Caco-2 (cell line): ENCODE measurements around the gene LMAN1L. TPM values are rescaled to one million over a fixed set of nuclear protein-coding genes. Genes with fewer than 3 reads are reported as not detected.
A peak's percentile ranks its signal among the peaks of the same experiment; 100 is the strongest.

Experiments used
- BruUV-seq: library from RNA; stranded (reverse); fragments of 400-500 nt; replicated peaks from 2 replicates; lab custom pipeline; 2021; lab: Mats Ljungman, UMichigan
- CTCF ChIA-PET: fragments of 300-600 bp; sonication (Branson Sonifier 250); formaldehyde crosslinking; loops from one replicate; lab custom pipeline; 2022; ENCODE audit warnings: antibody characterized with exemption; lab: Charles Lee
- POLR2A ChIA-PET: fragments of 300-600 bp; sonication (Branson Sonifier 250); formaldehyde crosslinking; loops from one replicate; lab custom pipeline; 2022; ENCODE audit warnings: antibody characterized with exemption; lab: Charles Lee
- DNase-seq, 2 experiments: peaks; one replicate each; pipeline versions ENCODE4 v3.0.0 to v3.0.0-alpha.2; 2020 to 2022
- H3K27me3 ChIP-seq: replicated peaks from 2 replicates; pipeline ENCODE4 v1.6.0; 2011; ENCODE audit warnings: low read length; ENCODE audit not compliant: control insufficient read depth, insufficient read depth
- H3K36me3 ChIP-seq: 2 replicates; pipeline ENCODE4 v1.5.1; 2011; ENCODE audit warnings: low read length; ENCODE audit not compliant: control insufficient read depth, insufficient read depth
- H3K4me1 ChIP-seq: fragments of 250-450 bp; sonication (Bioruptor Pico); 2 replicates; pipeline ENCODE4 v1.5.1; 2020; ENCODE audit warnings: mild to moderate bottlenecking
- H3K4me3 ChIP-seq: 2 replicates; pipeline ENCODE4 v1.5.1; 2011; ENCODE audit warnings: low read depth, mild to moderate bottlenecking, control low read depth, low read length
- H3K9me3 ChIP-seq: fragments of 250-450 bp; sonication (Bioruptor Pico); 2 replicates; pipeline ENCODE4 v1.5.1; 2020; ENCODE audit warnings: mild to moderate bottlenecking, moderate library complexity
- H3K27ac Mint-ChIP-seq: one replicate; pipeline ENCODE4 v1.8.0; 2022; ENCODE audit warnings: mixed read lengths; ENCODE audit not compliant: unreplicated experiment
- H3K27me3 Mint-ChIP-seq: one replicate; pipeline ENCODE4 v1.8.0; 2022; ENCODE audit warnings: mixed read lengths; ENCODE audit not compliant: insufficient read depth, unreplicated experiment
- H3K36me3 Mint-ChIP-seq: one replicate; pipeline ENCODE4 v1.8.0; 2022; ENCODE audit warnings: mild to moderate bottlenecking, mixed read lengths; ENCODE audit not compliant: insufficient read depth, unreplicated experiment
- H3K4me1 Mint-ChIP-seq: one replicate; pipeline ENCODE4 v1.8.0; 2022; ENCODE audit warnings: low read depth, mixed read lengths; ENCODE audit not compliant: unreplicated experiment
- H3K4me3 Mint-ChIP-seq: one replicate; pipeline ENCODE4 v1.8.0; 2022; ENCODE audit warnings: mild to moderate bottlenecking, moderate library complexity, mixed read lengths; ENCODE audit not compliant: unreplicated experiment
- H3K9me3 Mint-ChIP-seq: one replicate; pipeline ENCODE4 v1.8.0; 2022; ENCODE audit warnings: mixed read lengths; ENCODE audit not compliant: unreplicated experiment
- intact Hi-C: fragments of 100-400 bp; cut with micrococcal nuclease; formaldehyde crosslinking; loops from one replicate; pipeline ENCODE4 v1.10.0; 2022; ENCODE audit not compliant: unreplicated experiment
- total RNA-seq: library from RNA; stranded (reverse); gene quantifications from 2 replicates; pipeline ENCODE4 v1.2.3, GENCODE V29; 2022
- TF ChIP-seq, protein P1 (sequence below), 2 experiments: fragments of 200-600 bp in 1 of 2; IDR thresholded peaks; 1 replicate in 1 of 2; 2 replicates in 1 of 2; pipeline versions ENCODE4 v1.5.1 to v1.8.0; 2011 to 2022; ENCODE audit warnings: antibody characterized with exemption in 1 of 2, control low read depth in 1 of 2, inconsistent platforms in 1 of 2, low read depth in 1 of 2, low read length in 1 of 2, mild to moderate bottlenecking in 1 of 2, moderate library complexity in 1 of 2; ENCODE audit not compliant: insufficient read depth in 1 of 2, severe bottlenecking in 1 of 2, unreplicated experiment in 1 of 2

Gene LMAN1L
- total RNA-seq, 1 experiment from 2014 or later, result not detected

DNA sequence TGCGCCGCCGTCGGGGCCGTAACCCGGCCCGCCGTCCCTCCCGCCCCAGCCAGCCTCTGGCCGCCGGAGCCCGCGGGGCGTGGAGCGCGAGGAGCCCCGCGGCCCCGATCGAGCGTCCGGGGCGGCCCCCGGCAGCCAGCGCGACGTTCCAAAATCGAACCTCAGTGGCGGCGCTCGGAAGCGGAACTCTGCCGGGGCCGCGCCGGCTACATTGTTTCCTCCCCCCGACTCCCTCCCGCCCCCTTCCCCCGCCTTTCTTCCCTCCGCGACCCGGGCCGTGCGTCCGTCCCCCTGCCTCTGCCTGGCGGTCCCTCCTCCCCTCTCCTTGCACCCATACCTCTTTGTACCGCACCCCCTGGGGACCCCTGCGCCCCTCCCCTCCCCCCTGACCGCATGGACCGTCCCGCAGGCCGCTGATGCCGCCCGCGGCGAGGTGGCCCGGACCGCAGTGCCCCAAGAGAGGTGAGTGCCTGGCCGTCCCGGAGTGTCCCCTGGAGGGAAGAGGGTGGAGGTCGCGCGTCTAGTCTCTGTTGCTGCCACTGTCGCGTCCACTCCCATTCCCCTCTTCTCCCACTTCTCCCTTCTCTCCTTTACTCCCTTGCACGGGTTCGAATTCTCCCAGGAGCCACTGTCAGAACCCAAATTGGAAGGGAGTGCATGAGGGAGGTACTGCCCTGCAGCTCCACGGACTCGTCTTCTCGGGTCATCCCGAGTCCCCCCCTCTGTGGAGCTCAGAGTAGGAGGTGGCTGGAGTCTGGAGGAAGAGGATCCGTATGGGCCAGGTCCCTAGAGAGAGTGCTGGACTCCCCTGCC lies 30.2 kb upstream of the LMAN1L start:
- Histone ChIP-seq H3K4me3 (peak overlapping the region; percentile 82), H3K36me3 (no peaks in the 10 kb centered on the region), H3K9me3 (no peaks in the 10 kb centered on the region), H3K27me3 (no peaks in the 10 kb centered on the region), H3K4me1 (peaks cover 28% of the 10 kb centered on the region)
- ChIA-PET POLR2A (interaction anchor here (0.6 kb wide), 1 partner anchor 73 kb away, joined by 3 read pairs; no protein-coding TSS in a partner anchor), CTCF (interaction anchor here (1.0 to 1.5 kb wide), 7 partner anchors 11 to 175 kb away, joined by 3 to 6 read pairs (median 3); partner anchors contain the start of gene ULK3)
- TF ChIP-seq, protein P1, sequence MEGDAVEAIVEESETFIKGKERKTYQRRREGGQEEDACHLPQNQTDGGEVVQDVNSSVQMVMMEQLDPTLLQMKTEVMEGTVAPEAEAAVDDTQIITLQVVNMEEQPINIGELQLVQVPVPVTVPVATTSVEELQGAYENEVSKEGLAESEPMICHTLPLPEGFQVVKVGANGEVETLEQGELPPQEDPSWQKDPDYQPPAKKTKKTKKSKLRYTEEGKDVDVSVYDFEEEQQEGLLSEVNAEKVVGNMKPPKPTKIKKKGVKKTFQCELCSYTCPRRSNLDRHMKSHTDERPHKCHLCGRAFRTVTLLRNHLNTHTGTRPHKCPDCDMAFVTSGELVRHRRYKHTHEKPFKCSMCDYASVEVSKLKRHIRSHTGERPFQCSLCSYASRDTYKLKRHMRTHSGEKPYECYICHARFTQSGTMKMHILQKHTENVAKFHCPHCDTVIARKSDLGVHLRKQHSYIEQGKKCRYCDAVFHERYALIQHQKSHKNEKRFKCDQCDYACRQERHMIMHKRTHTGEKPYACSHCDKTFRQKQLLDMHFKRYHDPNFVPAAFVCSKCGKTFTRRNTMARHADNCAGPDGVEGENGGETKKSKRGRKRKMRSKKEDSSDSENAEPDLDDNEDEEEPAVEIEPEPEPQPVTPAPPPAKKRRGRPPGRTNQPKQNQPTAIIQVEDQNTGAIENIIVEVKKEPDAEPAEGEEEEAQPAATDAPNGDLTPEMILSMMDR (IDR thresholded peaks at IDR 0.05; ENCODE audit: insufficient read depth in 1 of 2, low read depth in 1 of 2, low read length in 1 of 2, severe bottlenecking in 1 of 2, unreplicated experiment in 1 of 2), result no peak
- H3K4me3 Mint-ChIP-seq, result peak overlapping the region; percentile 90
- no peaks in the 10 kb centered on the region for H3K27me3 Mint-ChIP-seq
- H3K36me3 Mint-ChIP-seq, result peaks cover 10% of the 10 kb centered on the region
- no peaks in the 10 kb centered on the region for H3K9me3 Mint-ChIP-seq
- peak overlapping the region; percentile 55 for H3K27ac Mint-ChIP-seq
- no TSS peak for BruUV-seq
- intact Hi-C loops, result loop anchor here (2.0 kb wide), 1 partner anchor 18 kb away; no protein-coding TSS in a partner anchor
- peaks cover 24% of the 10 kb centered on the region for H3K4me1 Mint-ChIP-seq
- DNase-seq, result no peak

DNA sequence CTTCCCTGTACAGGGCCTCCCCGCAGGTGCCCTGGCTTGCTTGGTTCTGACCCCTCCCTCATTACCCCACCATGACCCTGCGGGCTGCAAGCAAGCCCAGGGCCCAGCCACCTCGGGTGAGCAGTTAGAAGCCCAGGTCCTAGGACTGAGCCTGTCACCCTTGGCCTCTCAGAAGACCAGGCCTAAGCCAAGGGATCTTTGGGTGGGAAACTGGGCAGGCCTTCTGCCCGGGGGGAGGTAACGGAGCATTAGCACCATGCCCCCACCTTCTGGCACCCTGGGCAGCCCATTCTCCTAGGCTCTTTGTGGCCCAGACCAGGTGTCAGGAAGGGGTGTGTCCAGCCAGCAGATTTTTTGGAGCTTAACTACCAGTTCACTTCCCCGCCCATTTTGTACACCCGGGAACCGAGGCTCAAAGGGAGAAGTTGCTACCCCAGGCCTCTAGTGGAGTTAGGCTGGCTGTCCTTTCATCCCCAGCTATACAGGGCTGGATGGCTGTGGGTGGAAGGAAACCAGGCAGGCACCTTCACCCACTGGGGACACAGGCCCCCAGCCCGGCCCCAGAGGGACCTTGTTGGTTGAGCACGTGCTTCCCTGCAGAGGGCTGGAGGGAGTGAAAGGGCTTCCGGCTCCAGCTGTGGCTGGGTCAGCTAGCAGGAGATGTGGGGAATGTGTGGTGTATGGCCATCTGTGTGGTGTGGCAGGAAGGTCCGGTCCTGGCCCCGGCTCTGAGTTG lies 29.4 kb upstream of the LMAN1L start:
- H3K36me3 ChIP-seq, result no peaks in the 10 kb centered on the region
- Mint-ChIP-seq H3K9me3 (no peaks in the 10 kb centered on the region), H3K27me3 (no peaks in the 10 kb centered on the region), H3K4me1 (peaks cover 23% of the 10 kb centered on the region), H3K4me3 (peak overlapping the region; percentile 90), H3K36me3 (peaks cover 5% of the 10 kb centered on the region), H3K27ac (peak overlapping the region; percentile 55)
- intact Hi-C loops, result loop anchor here (2.0 kb wide), 1 partner anchor 18 kb away; no protein-coding TSS in a partner anchor
- H3K4me3 ChIP-seq, result peak overlapping the region; percentile 82
- H3K27me3 ChIP-seq, result no peaks in the 10 kb centered on the region
- TF ChIP-seq, protein P1 (IDR thresholded peaks at IDR 0.05; ENCODE audit: insufficient read depth in 1 of 2, low read depth in 1 of 2, low read length in 1 of 2, severe bottlenecking in 1 of 2, unreplicated experiment in 1 of 2), result no peak
- H3K4me1 ChIP-seq, result peaks cover 28% of the 10 kb centered on the region
- H3K9me3 ChIP-seq, result no peaks in the 10 kb centered on the region
- DNase-seq, result no peak
- no TSS peak for BruUV-seq
- POLR2A ChIA-PET, result interaction anchor here (0.6 kb wide), 2 partner anchors 73 to 82 kb away, joined by 3 read pairs; no protein-coding TSS in a partner anchor
- CTCF ChIA-PET, result interaction anchor here (0.6 to 1.5 kb wide), 3 partner anchors 12 to 149 kb away, joined by 3 to 6 read pairs (median 3); no protein-coding TSS in a partner anchor

DNA sequence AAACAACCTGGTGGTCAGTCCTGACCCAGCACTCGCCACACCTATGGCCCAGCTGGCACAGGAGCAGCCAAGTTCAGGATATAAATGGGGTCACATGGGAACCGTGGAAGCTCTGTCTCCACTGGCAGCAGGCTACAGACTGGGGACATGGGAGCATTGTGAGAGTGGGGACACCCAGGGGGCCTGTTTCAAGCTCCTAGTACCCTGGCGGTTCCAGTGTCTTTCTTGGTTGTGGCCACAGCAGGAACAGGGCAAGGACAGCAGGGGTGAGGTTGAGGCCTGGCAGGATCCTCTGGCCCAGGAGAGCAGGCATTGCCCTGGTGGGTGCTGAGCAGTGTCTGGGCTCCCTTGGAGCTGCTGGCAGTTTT lies 28.8 kb upstream of the LMAN1L start:
- Histone ChIP-seq H3K27me3 (no peaks in the 10 kb centered on the region), H3K36me3 (no peaks in the 10 kb centered on the region), H3K9me3 (no peaks in the 10 kb centered on the region), H3K4me3 (peak overlapping the region; percentile 82), H3K4me1 (peaks cover 33% of the 10 kb centered on the region)
- TF ChIP-seq, protein P1 (IDR thresholded peaks at IDR 0.05; ENCODE audit: insufficient read depth in 1 of 2, low read depth in 1 of 2, low read length in 1 of 2, severe bottlenecking in 1 of 2, unreplicated experiment in 1 of 2), result no peak
- no peaks in the 10 kb centered on the region for H3K27me3 Mint-ChIP-seq
- peaks cover 5% of the 10 kb centered on the region for H3K36me3 Mint-ChIP-seq
- CTCF ChIA-PET, result interaction anchor here (0.6 to 1.5 kb wide), 3 partner anchors 12 to 149 kb away, joined by 3 to 6 read pairs (median 3); no protein-coding TSS in a partner anchor
- peaks cover 22% of the 10 kb centered on the region for H3K4me1 Mint-ChIP-seq
- no TSS peak for BruUV-seq
- no peaks in the 10 kb centered on the region for H3K9me3 Mint-ChIP-seq
- peak overlapping the region; percentile 55 for H3K27ac Mint-ChIP-seq
- peak overlapping the region; percentile 90 for H3K4me3 Mint-ChIP-seq
- POLR2A ChIA-PET, result interaction anchor here (0.6 kb wide), 2 partner anchors 82 to 123 kb away, joined by 3 read pairs; no protein-coding TSS in a partner anchor
- intact Hi-C loops, result loop anchor here (2.0 kb wide), 1 partner anchor 17 kb away; no protein-coding TSS in a partner anchor
- DNase-seq, result no peak
